HepG2 (cell line): Measurements from ENCODE around the gene TNP1. TPM values are rescaled to one million over a fixed set of nuclear protein-coding genes. Genes with fewer than 3 reads are reported as not detected.

Experiments used
- BORCS8-MEF2B ChIP-seq: sonication (generic); formaldehyde crosslinking; IDR thresholded peaks from 2 replicates; pipeline ENCODE4 v1.8.0; 2022; ENCODE audit warnings: mild to moderate bottlenecking, missing genetic modification reagents
- CEBPB ChIP-seq: IDR thresholded peaks from 2 replicates; pipeline ENCODE4 v1.6.1; 2011; ENCODE audit warnings: low read depth, low read length, improper control_type of control experiment, borderline replicate concordance
- CENPT ChIP-seq: sonication (generic); formaldehyde crosslinking; IDR thresholded peaks from 2 replicates; pipeline ENCODE4 v1.8.0; 2022; ENCODE audit warnings: low read depth, mild to moderate bottlenecking, moderate library complexity, missing genetic modification reagents
- EP300 ChIP-seq, 3 experiments: sonication (generic) in 1 of 3; formaldehyde crosslinking in 1 of 3; IDR thresholded peaks; 2 replicates each; pipeline versions ENCODE4 v1.5.1 to v1.6.1; 2011 to 2020; ENCODE audit warnings: low read depth in 2 of 3, low read length in 2 of 3, borderline replicate concordance in 1 of 3, improper control_type of control experiment in 1 of 3, mild to moderate bottlenecking in 1 of 3, missing genetic modification reagents in 1 of 3, moderate library complexity in 1 of 3
- FOXK1 ChIP-seq: sonication (generic); formaldehyde crosslinking; IDR thresholded peaks from 2 replicates; pipeline ENCODE4 v1.4.0; 2020; ENCODE audit warnings: low read depth, missing genetic modification reagents, borderline replicate concordance
- KMT2A ChIP-seq: sonication (generic); formaldehyde crosslinking; IDR thresholded peaks from 2 replicates; pipeline ENCODE4 v1.4.0; 2020; ENCODE audit warnings: missing genetic modification reagents
- KMT2B ChIP-seq: IDR thresholded peaks from 2 replicates; pipeline ENCODE4 v1.6.1; 2016; ENCODE audit warnings: missing genetic modification reagents, missing compliant biosample characterization
- MEIS1 ChIP-seq: sonication (generic); formaldehyde crosslinking; IDR thresholded peaks from 2 replicates; pipeline ENCODE4 v1.9.0; 2021; ENCODE audit warnings: mild to moderate bottlenecking, missing genetic modification reagents, moderate library complexity, borderline replicate concordance
- MIXL1 ChIP-seq: IDR thresholded peaks from 2 replicates; pipeline ENCODE4 v1.6.1; 2016
- MTA1 ChIP-seq: sonication (generic); formaldehyde crosslinking; IDR thresholded peaks from 2 replicates; pipeline ENCODE4 v1.4.0; 2020; ENCODE audit warnings: missing genetic modification reagents, mild to moderate bottlenecking, borderline replicate concordance
- SRSF9 ChIP-seq: fragments of 200-400 bp; formaldehyde crosslinking; IDR thresholded peaks from 2 replicates; pipeline ENCODE4 v1.6.1; 2018; ENCODE audit warnings: borderline replicate concordance, mild to moderate bottlenecking, low read depth, low read length; ENCODE audit not compliant: insufficient read depth, poor library complexity, severe bottlenecking
- ZNF10 ChIP-seq: sonication (generic); formaldehyde crosslinking; IDR thresholded peaks from 2 replicates; pipeline ENCODE4 v1.4.0; 2020; ENCODE audit warnings: mild to moderate bottlenecking, low read depth, missing genetic modification reagents, borderline replicate concordance
- ZNF292 ChIP-seq: sonication (generic); formaldehyde crosslinking; IDR thresholded peaks from 2 replicates; pipeline ENCODE4 v1.8.1; 2022; ENCODE audit warnings: mild to moderate bottlenecking, low read depth, missing genetic modification reagents, borderline replicate concordance
- ZNF616 ChIP-seq: sonication (generic); formaldehyde crosslinking; IDR thresholded peaks from 2 replicates; pipeline ENCODE4 v1.5.0; 2020; ENCODE audit warnings: low read depth, mild to moderate bottlenecking, missing genetic modification reagents
- ZNF644 ChIP-seq: IDR thresholded peaks from 2 replicates; pipeline ENCODE4 v1.6.1; 2016; ENCODE audit warnings: low read depth
- ZNF674 ChIP-seq: sonication (generic); formaldehyde crosslinking; IDR thresholded peaks from 2 replicates; pipeline ENCODE4 v1.5.0; 2020; ENCODE audit warnings: low read depth, mild to moderate bottlenecking, missing genetic modification reagents
- ZNF704 ChIP-seq: sonication (generic); formaldehyde crosslinking; IDR thresholded peaks from 2 replicates; pipeline ENCODE4 v1.8.1; 2023; ENCODE audit warnings: mild to moderate bottlenecking, inconsistent platforms, moderate library complexity, missing genetic modification reagents, borderline replicate concordance
- polyA plus RNA-seq, 8 experiments: library from polyadenylated mRNA; depleted of rRNA in 3 of 8; stranded (reverse) in 7 of 8; unstranded in 1 of 8; fragments of >200 nt; fragmentation: Illumina TruSeq in 4 of 8; extraction: Trizol in 4 of 8; gene quantifications; 2 replicates each; pipeline versions ENCODE4 v1.2.1 to v1.2.3, GENCODE V29; 2011 to 2016; ENCODE audit warnings: low read depth in 4 of 8, missing spikeins in 1 of 8, mixed read lengths in 1 of 8; ENCODE audit not compliant: insufficient read depth in 1 of 8
- total RNA-seq, 5 experiments: library from RNA; depleted of rRNA; stranded (reverse); fragments of >200 nt; fragmentation: Illumina TruSeq; extraction: Trizol; gene quantifications; 2 replicates each; pipeline ENCODE4 v1.2.3, GENCODE V29; 2016; ENCODE audit warnings: low read depth in 1 of 5
- TF ChIP-seq, protein P1 (sequence below): sonication (generic); formaldehyde crosslinking; IDR thresholded peaks from 2 replicates; pipeline ENCODE4 v1.4.0; 2020; ENCODE audit warnings: missing genetic modification reagents
- TF ChIP-seq, protein P2 (sequence below): sonication (generic); formaldehyde crosslinking; IDR thresholded peaks from 2 replicates; pipeline ENCODE4 v1.4.0; 2020; ENCODE audit warnings: mild to moderate bottlenecking, missing genetic modification reagents
- TF ChIP-seq, protein P3 (sequence below): sonication (generic); formaldehyde crosslinking; IDR thresholded peaks from 2 replicates; pipeline ENCODE4 v1.4.0; 2020; ENCODE audit warnings: low read depth, missing genetic modification reagents
- TF ChIP-seq, protein P4 (sequence below): IDR thresholded peaks from 2 replicates; pipeline ENCODE4 v1.6.1; 2016; ENCODE audit warnings: low read depth, borderline replicate concordance

Gene TNP1
- total and polyA plus RNA-seq, 2 of the 13 experiments (the other 11 are each of a cell fraction or from before 2014, with no cell fraction given): not detected

- TF ChIP-seq, protein P1, sequence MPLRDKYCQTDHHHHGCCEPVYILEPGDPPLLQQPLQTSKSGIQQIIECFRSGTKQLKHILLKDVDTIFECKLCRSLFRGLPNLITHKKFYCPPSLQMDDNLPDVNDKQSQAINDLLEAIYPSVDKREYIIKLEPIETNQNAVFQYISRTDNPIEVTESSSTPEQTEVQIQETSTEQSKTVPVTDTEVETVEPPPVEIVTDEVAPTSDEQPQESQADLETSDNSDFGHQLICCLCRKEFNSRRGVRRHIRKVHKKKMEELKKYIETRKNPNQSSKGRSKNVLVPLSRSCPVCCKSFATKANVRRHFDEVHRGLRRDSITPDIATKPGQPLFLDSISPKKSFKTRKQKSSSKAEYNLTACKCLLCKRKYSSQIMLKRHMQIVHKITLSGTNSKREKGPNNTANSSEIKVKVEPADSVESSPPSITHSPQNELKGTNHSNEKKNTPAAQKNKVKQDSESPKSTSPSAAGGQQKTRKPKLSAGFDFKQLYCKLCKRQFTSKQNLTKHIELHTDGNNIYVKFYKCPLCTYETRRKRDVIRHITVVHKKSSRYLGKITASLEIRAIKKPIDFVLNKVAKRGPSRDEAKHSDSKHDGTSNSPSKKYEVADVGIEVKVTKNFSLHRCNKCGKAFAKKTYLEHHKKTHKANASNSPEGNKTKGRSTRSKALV (CRISPR knock-in tag): no peak
- TF ChIP-seq, protein P2, sequence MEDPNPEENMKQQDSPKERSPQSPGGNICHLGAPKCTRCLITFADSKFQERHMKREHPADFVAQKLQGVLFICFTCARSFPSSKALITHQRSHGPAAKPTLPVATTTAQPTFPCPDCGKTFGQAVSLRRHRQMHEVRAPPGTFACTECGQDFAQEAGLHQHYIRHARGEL (CRISPR knock-in tag): no peak
- TF ChIP-seq ZNF616 (CRISPR knock-in tag) (no peak), ZNF704 (no peak), MTA1 (CRISPR knock-in tag) (no peak; the same call in 1 of the 2 replicates), CEBPB (peak; percentile 90), ZNF292 (CRISPR knock-in tag) (peak; percentile 67; the same call in 1 of the 2 replicates), KMT2B (CRISPR knock-in tag) (peak; percentile 53; the same call in 1 of the 2 replicates), FOXK1 (CRISPR knock-in tag) (peak; percentile 91; the same call in 1 of the 2 replicates), MEIS1 (CRISPR knock-in tag) (peak; percentile 64; the same call in 1 of the 2 replicates), ZNF674 (peak; percentile 30; the same call in 1 of the 2 replicates), KMT2A (CRISPR knock-in tag) (no peak), EP300 (IDR thresholded peaks at IDR 0.05; ENCODE audit: low read depth in 2 of 2, low read length in 2 of 2) (peak; percentile 54 to 89; a peak in 3 of 4 replicates), EP300 (CRISPR knock-in tag; IDR thresholded peaks at IDR 0.05; ENCODE audit: borderline replicate concordance) (peak; percentile 82), ZNF10 (CRISPR knock-in tag) (no peak), ZNF644 (CRISPR knock-in tag) (peak; percentile 93), MIXL1 (CRISPR knock-in tag) (peak; percentile 90), BORCS8-MEF2B (CRISPR knock-in tag) (no peak), SRSF9 (no peak), CENPT (CRISPR knock-in tag) (no peak)
- TF ChIP-seq, protein P3, sequence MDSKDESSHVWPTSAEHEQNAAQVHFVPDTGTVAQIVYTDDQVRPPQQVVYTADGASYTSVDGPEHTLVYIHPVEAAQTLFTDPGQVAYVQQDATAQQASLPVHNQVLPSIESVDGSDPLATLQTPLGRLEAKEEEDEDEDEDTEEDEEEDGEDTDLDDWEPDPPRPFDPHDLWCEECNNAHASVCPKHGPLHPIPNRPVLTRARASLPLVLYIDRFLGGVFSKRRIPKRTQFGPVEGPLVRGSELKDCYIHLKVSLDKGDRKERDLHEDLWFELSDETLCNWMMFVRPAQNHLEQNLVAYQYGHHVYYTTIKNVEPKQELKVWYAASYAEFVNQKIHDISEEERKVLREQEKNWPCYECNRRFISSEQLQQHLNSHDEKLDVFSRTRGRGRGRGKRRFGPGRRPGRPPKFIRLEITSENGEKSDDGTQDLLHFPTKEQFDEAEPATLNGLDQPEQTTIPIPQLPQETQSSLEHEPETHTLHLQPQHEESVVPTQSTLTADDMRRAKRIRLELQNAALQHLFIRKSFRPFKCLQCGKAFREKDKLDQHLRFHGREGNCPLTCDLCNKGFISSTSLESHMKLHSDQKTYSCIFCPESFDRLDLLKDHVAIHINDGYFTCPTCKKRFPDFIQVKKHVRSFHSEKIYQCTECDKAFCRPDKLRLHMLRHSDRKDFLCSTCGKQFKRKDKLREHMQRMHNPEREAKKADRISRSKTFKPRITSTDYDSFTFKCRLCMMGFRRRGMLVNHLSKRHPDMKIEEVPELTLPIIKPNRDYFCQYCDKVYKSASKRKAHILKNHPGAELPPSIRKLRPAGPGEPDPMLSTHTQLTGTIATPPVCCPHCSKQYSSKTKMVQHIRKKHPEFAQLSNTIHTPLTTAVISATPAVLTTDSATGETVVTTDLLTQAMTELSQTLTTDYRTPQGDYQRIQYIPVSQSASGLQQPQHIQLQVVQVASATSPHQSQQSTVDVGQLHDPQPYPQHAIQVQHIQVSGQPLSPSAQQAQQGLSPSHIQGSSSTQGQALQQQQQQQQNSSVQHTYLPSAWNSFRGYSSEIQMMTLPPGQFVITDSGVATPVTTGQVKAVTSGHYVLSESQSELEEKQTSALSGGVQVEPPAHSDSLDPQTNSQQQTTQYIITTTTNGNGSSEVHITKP: peak; percentile 36; the same call in 1 of the 2 replicates
- TF ChIP-seq, protein P4, sequence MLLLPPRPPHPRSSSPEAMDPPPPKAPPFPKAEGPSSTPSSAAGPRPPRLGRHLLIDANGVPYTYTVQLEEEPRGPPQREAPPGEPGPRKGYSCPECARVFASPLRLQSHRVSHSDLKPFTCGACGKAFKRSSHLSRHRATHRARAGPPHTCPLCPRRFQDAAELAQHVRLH (CRISPR knock-in tag): peak; percentile 65; the same call in 1 of the 2 replicates
Measured at GRCh38 chr2:216871333-216871934, 11.6 kb upstream of the TNP1 start (continued).
